ENCODE measurements around the gene PACS1. TPM values are rescaled to one million over a fixed set of nuclear protein-coding genes. Genes with fewer than 3 reads are reported as not detected.

Gene PACS1
- total and polyA plus RNA-seq, 2 donors (not counting 1 experiment from before 2014, with no cell fraction given): 25.9 to 28.5 TPM

GRCh38 chr11:66106786-66107599 is 36.9 kb downstream of the PACS1 start:
- Histone ChIP-seq H3K4me2 (ENCODE audit: extremely low read depth, insufficient read depth, low read length) (no peak overlapping the region), H3K27me3 (ENCODE audit: control insufficient read depth, insufficient read depth, low read length) (no peaks in the 10 kb centered on the region), H3K79me2 (ENCODE audit: control insufficient read depth, insufficient read depth, low read length) (peaks cover 6% of the 10 kb centered on the region)

GRCh38 chr11:66107600-66108510 is 37.8 kb downstream of the PACS1 start:
- Histone ChIP-seq H3K9me3 (ENCODE audit: control insufficient read depth, insufficient read depth, low read depth, low read length) (no peaks in the 10 kb centered on the region), H3K4me1 (ENCODE audit: control insufficient read depth, extremely low read depth, insufficient read depth, low read length) (peaks cover 9% of the 10 kb centered on the region), H3K27me3 (ENCODE audit: control insufficient read depth, insufficient read depth, low read length) (no peaks in the 10 kb centered on the region), H3K36me3 (ENCODE audit: control insufficient read depth, insufficient read depth, low read length) (no peaks in the 10 kb centered on the region), H4K20me1 (ENCODE audit: control insufficient read depth, extremely low read depth, insufficient read depth, low read length) (no peaks in the 10 kb centered on the region), H3K9ac (ENCODE audit: insufficient read depth, low read length) (no peak overlapping the region), H2AFZ (ENCODE audit: low read length) (no peak overlapping the region), H3K4me3 (replicated peaks in 1 of 4; ENCODE audit: control extremely low read depth in 1 of 4, insufficient read depth in 1 of 4, low read depth in 3 of 4, low read length in 4 of 4) (no peak overlapping the region), H3K79me2 (ENCODE audit: control insufficient read depth, insufficient read depth, low read length) (peaks cover 6% of the 10 kb centered on the region), H3K27ac (ENCODE audit: insufficient read depth, low read length) (no peak overlapping the region), H3K4me2 (ENCODE audit: extremely low read depth, insufficient read depth, low read length) (no peak overlapping the region)
- TF ChIP-seq CTCF (conservative IDR thresholded peaks at IDR 0.05 in 1 of 2, IDR thresholded peaks at IDR 0.05 in 1 of 2; ENCODE audit: low read depth in 1 of 2, low read length in 2 of 2) (no peak), EZH2 (IDR thresholded peaks at IDR 0.05; ENCODE audit: low read length, missing control alignments) (no peak)
- DNase-seq (ENCODE audit: low read depth in 2 of 2): peak in 1 of 2 donors; percentile 36

More at GRCh38 chr11:66106786-66107599, 36.9 kb downstream of the PACS1 start:
- Histone ChIP-seq H3K9ac (ENCODE audit: insufficient read depth, low read length) (no peak overlapping the region), H3K27ac (ENCODE audit: insufficient read depth, low read length) (no peak overlapping the region), H3K4me3 (replicated peaks in 1 of 4; ENCODE audit: control extremely low read depth in 1 of 4, insufficient read depth in 1 of 4, low read depth in 3 of 4, low read length in 4 of 4) (no peak overlapping the region), H3K4me1 (ENCODE audit: control insufficient read depth, extremely low read depth, insufficient read depth, low read length) (peaks cover 6% of the 10 kb centered on the region), H2AFZ (ENCODE audit: low read length) (no peak overlapping the region), H4K20me1 (ENCODE audit: control insufficient read depth, extremely low read depth, insufficient read depth, low read length) (no peaks in the 10 kb centered on the region), H3K36me3 (ENCODE audit: control insufficient read depth, insufficient read depth, low read length) (no peaks in the 10 kb centered on the region), H3K9me3 (ENCODE audit: control insufficient read depth, insufficient read depth, low read depth, low read length) (no peaks in the 10 kb centered on the region)
- TF ChIP-seq EZH2 (IDR thresholded peaks at IDR 0.05; ENCODE audit: low read length, missing control alignments) (no peak), CTCF (conservative IDR thresholded peaks at IDR 0.05 in 1 of 2, IDR thresholded peaks at IDR 0.05 in 1 of 2; ENCODE audit: low read depth in 1 of 2, low read length in 2 of 2) (no peak)
- peak in 1 of 2 donors; percentile 55 for DNase-seq (ENCODE audit: low read depth in 2 of 2)

DNA sequence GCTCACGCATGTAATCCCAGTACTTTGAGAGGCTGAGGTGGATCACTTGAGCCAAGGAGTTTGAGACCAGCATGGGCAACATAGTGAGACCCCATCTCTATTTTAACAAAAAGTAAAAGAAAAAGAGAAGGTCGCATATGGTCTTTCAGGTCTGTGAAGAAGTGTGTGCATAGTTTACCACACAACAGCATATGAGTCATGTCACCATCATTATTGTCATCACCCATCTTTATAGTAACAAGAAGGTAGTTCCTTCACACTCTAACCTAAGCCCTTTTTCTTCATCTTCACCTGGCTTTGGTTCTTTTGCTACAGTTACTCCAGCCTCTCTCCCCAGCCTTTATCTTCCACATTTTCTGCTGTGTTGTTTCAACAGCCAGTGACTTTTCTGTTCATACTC is 39.2 kb downstream of the PACS1 start:
- H3K27me3 ChIP-seq (ENCODE audit: control insufficient read depth, insufficient read depth, low read length): no peaks in the 10 kb centered on the region
- TF ChIP-seq CTCF (conservative IDR thresholded peaks at IDR 0.05 in 1 of 2, IDR thresholded peaks at IDR 0.05 in 1 of 2; ENCODE audit: low read depth in 1 of 2, low read length in 2 of 2) (no peak), EZH2 (IDR thresholded peaks at IDR 0.05; ENCODE audit: low read length, missing control alignments) (no peak)
- H3K36me3 ChIP-seq (ENCODE audit: control insufficient read depth, insufficient read depth, low read length): no peaks in the 10 kb centered on the region
- no peak overlapping the region for H3K4me2 ChIP-seq (ENCODE audit: extremely low read depth, insufficient read depth, low read length)
- no peak overlapping the region for H2AFZ ChIP-seq (ENCODE audit: low read length)
- H3K9ac ChIP-seq (ENCODE audit: insufficient read depth, low read length): no peak overlapping the region
- no peak overlapping the region for H3K4me3 ChIP-seq (replicated peaks in 1 of 4; ENCODE audit: control extremely low read depth in 1 of 4, insufficient read depth in 1 of 4, low read depth in 3 of 4, low read length in 4 of 4)
- no peaks in the 10 kb centered on the region for H3K9me3 ChIP-seq (ENCODE audit: control insufficient read depth, insufficient read depth, low read depth, low read length)
- no peak overlapping the region for H3K27ac ChIP-seq (ENCODE audit: insufficient read depth, low read length)
- peaks cover 9% of the 10 kb centered on the region for H3K4me1 ChIP-seq (ENCODE audit: control insufficient read depth, extremely low read depth, insufficient read depth, low read length)
- H3K79me2 ChIP-seq (ENCODE audit: control insufficient read depth, insufficient read depth, low read length): peaks cover 6% of the 10 kb centered on the region
- H4K20me1 ChIP-seq (ENCODE audit: control insufficient read depth, extremely low read depth, insufficient read depth, low read length): no peaks in the 10 kb centered on the region
- no peak for DNase-seq (ENCODE audit: low read depth in 2 of 2)

Data from fibroblast of lung (primary cell).